ENCODE results near the gene CCDC121.
A peak's percentile ranks its signal among the peaks of the same experiment; 100 is the strongest.

CCDC121 gene

DNA sequence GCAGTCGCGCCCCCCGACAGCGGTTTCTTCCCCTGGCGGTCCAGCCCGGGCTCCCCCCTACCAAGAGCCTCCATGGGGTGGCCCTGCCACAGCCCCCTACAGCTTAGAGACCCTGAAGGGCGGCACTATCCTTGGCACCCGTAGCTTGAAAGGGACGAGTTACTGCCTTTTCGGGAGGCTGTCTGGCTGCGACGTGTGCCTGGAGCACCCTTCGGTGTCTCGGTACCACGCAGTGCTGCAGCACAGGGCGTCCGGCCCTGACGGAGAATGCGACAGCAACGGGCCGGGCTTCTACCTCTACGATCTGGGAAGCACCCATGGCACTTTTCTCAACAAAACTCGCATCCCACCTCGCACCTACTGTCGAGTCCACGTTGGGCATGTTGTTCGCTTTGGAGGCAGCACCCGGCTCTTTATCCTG is 35.4 kb upstream of the CCDC121 start:
- TF ChIP-seq, protein P1, sequence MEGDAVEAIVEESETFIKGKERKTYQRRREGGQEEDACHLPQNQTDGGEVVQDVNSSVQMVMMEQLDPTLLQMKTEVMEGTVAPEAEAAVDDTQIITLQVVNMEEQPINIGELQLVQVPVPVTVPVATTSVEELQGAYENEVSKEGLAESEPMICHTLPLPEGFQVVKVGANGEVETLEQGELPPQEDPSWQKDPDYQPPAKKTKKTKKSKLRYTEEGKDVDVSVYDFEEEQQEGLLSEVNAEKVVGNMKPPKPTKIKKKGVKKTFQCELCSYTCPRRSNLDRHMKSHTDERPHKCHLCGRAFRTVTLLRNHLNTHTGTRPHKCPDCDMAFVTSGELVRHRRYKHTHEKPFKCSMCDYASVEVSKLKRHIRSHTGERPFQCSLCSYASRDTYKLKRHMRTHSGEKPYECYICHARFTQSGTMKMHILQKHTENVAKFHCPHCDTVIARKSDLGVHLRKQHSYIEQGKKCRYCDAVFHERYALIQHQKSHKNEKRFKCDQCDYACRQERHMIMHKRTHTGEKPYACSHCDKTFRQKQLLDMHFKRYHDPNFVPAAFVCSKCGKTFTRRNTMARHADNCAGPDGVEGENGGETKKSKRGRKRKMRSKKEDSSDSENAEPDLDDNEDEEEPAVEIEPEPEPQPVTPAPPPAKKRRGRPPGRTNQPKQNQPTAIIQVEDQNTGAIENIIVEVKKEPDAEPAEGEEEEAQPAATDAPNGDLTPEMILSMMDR (IDR thresholded peaks at IDR 0.05; ENCODE audit: control extremely low read depth, extremely low read depth, low read depth, missing control alignments): no peak
- no peak for DNase-seq (ENCODE audit: extremely low spot score)
- CTCF ChIA-PET: interaction anchor here (1.0 to 11.0 kb wide), 4 partner anchors 11 to 31 kb away, joined by 3 to 111 read pairs (median 4); no protein-coding TSS in a partner anchor
- POLR2A ChIA-PET: interaction anchor here (1.1 kb wide), 1 partner anchor 10 kb away, joined by 3 read pairs; no protein-coding TSS in a partner anchor

DNA sequence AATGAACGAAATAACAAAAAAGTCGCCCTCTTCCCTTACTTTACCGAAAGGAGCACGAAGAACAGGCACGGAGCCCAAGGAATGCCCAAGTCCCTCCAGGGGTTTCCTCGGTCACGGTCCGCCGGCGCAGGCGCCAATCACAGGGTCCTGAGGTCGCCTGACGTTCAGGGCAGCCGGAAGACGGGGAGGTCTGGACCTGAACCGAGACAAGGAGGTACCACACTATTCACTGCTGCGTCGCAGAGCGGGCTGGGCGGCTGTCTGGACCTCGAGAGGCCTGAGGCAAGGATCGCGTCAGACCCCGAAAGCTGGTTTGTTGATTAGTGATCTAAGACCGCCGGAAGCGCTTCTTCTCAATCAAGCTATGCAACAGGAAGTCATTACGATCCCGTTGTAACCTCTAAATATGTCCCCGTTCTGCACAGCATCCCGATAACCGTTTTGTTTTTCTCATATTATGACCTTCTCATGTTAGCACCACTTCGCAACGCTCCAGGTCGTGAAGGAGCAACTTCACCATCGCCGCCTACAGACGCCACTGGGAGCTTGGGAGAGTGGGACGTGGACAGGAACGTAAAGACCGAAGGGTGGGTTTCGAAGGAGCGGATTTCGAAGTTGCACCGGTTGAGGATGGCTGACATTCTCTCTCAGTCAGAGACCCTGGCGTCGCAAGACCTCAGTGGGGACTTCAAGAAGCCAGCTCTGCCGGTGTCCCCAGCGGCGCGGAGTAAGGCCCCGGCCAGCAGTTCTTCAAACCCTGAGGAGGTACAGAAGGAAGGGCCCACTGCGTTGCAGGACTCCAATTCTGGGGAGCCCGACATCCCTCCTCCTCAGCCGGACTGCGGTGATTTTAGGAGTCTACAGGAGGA is 34.7 kb upstream of the CCDC121 start, which contains the start of the genes SLC4A1AP and SUPT7L:
SLC4A1AP (plus strand) TSS at position 605 of the 869 bp plus-strand sequence; CDS start at position 631, 26 bp downstream.
SUPT7L (minus strand) TSS at position 330 of the 869 bp plus-strand sequence. CDS start 1,422 bp downstream, outside the sequence.
- TF ChIP-seq, protein P1 (IDR thresholded peaks at IDR 0.05; ENCODE audit: control extremely low read depth, extremely low read depth, low read depth, missing control alignments): no peak
- CTCF ChIA-PET: interaction anchor here (0.9 to 11.0 kb wide), 6 partner anchors 8 to 31 kb away, joined by 3 to 111 read pairs (median 3); no protein-coding TSS in a partner anchor
- POLR2A ChIA-PET: interaction anchor here (1.1 kb wide), 1 partner anchor 9 kb away, joined by 3 read pairs; no protein-coding TSS in a partner anchor
- DNase-seq (ENCODE audit: extremely low spot score): peak; percentile 85

DNA sequence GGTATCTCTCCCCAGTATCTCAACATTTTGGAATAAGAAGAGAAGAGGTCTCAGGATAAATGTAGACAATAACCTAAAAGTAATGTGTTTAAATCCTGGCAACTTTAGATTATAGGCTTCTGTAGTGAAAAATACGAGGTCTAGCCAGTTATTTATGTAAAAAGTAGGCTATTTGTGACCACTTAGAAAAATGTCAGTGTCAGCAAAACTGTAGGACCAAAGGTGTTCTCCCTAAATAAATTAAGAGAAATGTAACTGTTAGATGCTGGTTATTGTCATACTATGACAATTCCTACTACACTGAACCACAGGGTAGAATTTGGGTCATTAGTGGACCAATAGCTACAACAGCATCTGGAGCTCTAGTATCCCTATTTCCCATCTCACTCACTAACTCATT is 32.6 kb upstream of the CCDC121 start:
- ChIA-PET POLR2A (no interaction called here), CTCF (interaction anchor here (11.0 kb wide), 1 partner anchor 21 kb away, joined by 111 read pairs; no protein-coding TSS in a partner anchor)
- TF ChIP-seq, protein P1 (IDR thresholded peaks at IDR 0.05; ENCODE audit: control extremely low read depth, extremely low read depth, low read depth, missing control alignments): no peak
- DNase-seq (ENCODE audit: extremely low spot score): no peak

DNA sequence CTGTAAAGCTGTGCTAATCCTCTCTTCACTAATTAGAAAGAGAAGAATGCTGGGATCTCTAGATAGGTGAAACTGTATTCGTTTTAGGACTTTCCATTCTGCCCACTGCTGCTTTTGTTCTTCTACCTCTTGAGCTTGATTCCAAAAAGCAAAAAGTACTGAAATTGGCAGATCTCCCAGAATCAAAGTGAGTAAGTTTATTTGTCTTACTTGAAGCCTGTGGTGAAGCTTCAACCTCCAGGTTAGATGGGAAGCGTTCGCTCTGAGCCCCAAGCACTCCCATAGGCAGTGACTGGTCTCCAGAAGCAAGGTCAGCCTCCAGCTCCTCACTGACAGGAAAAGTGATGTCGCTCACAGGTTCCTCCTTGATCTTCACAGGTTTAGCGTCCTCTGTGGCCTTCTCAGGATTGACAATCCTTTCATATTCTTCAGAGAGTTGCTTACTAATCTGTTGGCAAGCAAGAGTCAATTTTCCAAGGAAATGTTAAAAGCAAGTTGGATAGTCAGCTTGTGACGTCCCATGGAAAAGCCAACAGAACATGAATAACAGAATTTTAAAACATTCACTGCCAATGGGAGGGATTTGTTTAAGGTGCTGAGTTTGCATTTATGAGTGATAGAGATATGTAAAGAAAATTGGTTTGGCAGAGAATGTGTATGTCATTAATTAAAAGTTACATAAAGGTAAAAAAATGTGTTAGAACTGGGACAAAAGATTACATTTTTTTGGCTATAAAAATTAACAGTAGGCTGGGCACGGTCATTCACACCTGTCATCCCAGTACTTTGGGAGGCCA is 26.5 kb upstream of the CCDC121 start:
- ChIA-PET CTCF (interaction anchor here (0.9 to 4.5 kb wide), 5 partner anchors 8 to 56 kb away, joined by 3 to 51 read pairs (median 3); partner anchors contain the start of genes SLC4A1AP and SUPT7L), POLR2A (no interaction called here)
- DNase-seq (ENCODE audit: extremely low spot score): no peak
- TF ChIP-seq, protein P1 (IDR thresholded peaks at IDR 0.05; ENCODE audit: control extremely low read depth, extremely low read depth, low read depth, missing control alignments): no peak

DNA sequence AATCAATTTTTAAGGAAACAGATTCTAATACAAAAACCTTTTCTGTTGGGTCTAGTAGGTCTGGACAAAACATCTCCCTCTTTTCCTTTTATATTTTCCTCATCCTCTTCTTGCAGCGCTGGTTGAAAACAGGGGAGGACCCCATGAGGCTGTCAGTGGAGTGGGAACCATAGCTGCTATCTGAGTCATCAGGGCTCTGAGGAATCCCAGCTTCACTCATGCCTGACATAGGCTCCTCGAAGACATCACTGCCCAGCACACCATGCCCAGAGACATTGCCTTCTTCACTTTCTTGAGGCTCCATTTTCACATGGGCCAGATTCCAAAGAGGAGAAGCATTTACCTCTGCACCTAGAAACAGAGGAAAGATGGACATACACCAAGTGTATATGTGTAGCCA is 24.6 kb upstream of the CCDC121 start:
- no peak for DNase-seq (ENCODE audit: extremely low spot score)
- ChIA-PET POLR2A (no interaction called here), CTCF (interaction anchor here (9.4 kb wide), 1 partner anchor 29 kb away, joined by 61 read pairs; no protein-coding TSS in a partner anchor)
- TF ChIP-seq, protein P1 (IDR thresholded peaks at IDR 0.05; ENCODE audit: control extremely low read depth, extremely low read depth, low read depth, missing control alignments): no peak

DNA sequence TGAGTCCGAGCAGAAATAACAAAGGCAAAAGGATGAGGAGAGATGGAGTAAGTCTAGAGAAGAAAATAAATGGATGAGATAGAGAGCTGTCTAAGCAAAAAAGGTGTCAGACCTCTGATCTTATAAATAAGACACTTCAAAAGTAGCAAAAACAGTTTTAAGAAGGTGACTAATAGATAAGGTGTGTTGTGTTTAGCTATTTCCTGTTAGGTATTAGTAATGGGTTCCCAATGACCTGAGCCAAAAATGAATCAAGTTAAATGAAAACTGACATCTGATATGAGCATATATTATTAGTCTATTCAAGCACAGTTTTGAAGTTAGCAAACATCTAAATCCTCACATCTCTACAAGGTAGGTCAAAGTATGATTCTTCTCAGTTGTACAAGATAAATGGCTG is 24.0 kb upstream of the CCDC121 start:
- ChIA-PET POLR2A (no interaction called here), CTCF (interaction anchor here (0.9 to 9.4 kb wide), 2 partner anchors 11 to 30 kb away, joined by 3 to 61 read pairs; partner anchors contain the start of genes SLC4A1AP and SUPT7L)
- DNase-seq (ENCODE audit: extremely low spot score): no peak
- TF ChIP-seq, protein P1 (IDR thresholded peaks at IDR 0.05; ENCODE audit: control extremely low read depth, extremely low read depth, low read depth, missing control alignments): no peak

Data from GM10248 (cell line).